IPS DF 6.9 (cell line): ENCODE data around the gene RAD51B.
"Not testable (repeated sequence)": the region's sequence is repeated elsewhere in the genome, so short reads cannot be mapped to it uniquely, and the experiment has no call there.

ENCODE experiments used
- DNase-seq: peaks from one replicate; pipeline ENCODE4 v3.0.0-alpha.2; 2013; ENCODE audit warnings: low read depth, low spot score
- H3K27ac ChIP-seq: one replicate; pipeline ENCODE4 v1.5.1; 2013; ENCODE audit warnings: low read length, control low read depth
- H3K27me3 ChIP-seq: 2 replicates; pipeline ENCODE4 v1.6.1; 2013; ENCODE audit warnings: mild to moderate bottlenecking, low read length; ENCODE audit not compliant: control insufficient read depth, insufficient read depth
- H3K36me3 ChIP-seq: 2 replicates; pipeline ENCODE4 v1.6.1; 2013; ENCODE audit warnings: low read length; ENCODE audit not compliant: control insufficient read depth, insufficient read depth
- H3K4me1 ChIP-seq: 2 replicates; pipeline ENCODE4 v1.6.1; 2013; ENCODE audit warnings: low read length; ENCODE audit not compliant: control insufficient read depth, insufficient read depth
- H3K4me3 ChIP-seq: 2 replicates; pipeline ENCODE4 v1.5.1; 2013; ENCODE audit warnings: mild to moderate bottlenecking, low read length
- H3K9me3 ChIP-seq: 2 replicates; pipeline ENCODE4 v1.6.1; 2013; ENCODE audit warnings: low read length, inconsistent platforms; ENCODE audit not compliant: control insufficient read depth, insufficient read depth
- WGBS: extraction: QIAGEN DNeasy Blood & Tissue Kit; methylation state at CpG from one replicate; pipeline ENCODE4 v1.1.7; 2013; ENCODE audit warnings: mixed read lengths, missing lambda C conversion rate; ENCODE audit not compliant: insufficient read length, insufficient coverage; 5-methylcytosine and 5-hydroxymethylcytosine counted together

Gene RAD51B

DNA sequence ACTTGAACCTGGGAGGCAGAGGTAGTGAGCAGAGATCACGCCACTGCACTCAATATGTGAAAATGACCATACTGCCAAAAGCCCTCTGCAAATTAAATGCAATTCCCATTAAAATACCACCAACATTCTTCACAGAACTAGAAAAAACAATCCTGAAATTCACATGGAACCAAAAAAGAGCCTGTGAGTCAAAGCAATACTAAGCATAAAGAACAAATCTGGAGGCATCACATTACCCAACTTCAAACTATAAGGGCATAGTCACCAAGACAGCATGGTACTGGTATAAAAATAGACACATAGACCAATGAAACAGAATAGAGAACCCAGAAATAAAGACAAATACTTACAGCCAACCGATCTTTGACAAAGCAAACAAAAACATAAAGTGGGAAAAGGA is 401.5 kb downstream of the RAD51B start:
- no CpG with 5 or more reads among the region's 2 CpGs for WGBS
- not testable (repeated sequence) for H3K9me3 ChIP-seq, H3K27me3 ChIP-seq, H3K27ac ChIP-seq, H3K4me3 ChIP-seq, H3K36me3 ChIP-seq, H3K4me1 ChIP-seq, DNase-seq

DNA sequence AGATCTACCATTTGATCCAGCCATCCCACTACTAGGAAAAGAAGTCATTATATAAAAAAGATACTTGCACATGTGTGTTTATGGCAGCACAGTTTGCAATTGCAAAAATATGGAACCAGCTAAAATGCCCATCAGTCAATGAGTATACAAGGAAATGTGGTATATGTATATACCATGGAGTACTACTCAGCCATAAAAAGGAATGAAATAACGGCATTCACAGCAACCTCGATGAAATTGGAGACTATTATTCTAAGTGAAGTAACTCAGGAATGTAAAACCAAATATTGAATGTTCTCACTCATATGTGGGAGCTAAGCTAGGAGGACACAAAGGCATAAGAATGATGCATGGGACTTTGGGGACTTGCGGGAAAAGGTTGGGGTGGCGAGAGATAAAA is 402.6 kb downstream of the RAD51B start:
- no CpG with 5 or more reads among the region's 4 CpGs for WGBS
- Histone ChIP-seq H3K36me3 (no peaks in the 10 kb centered on the region), H3K9me3 (no peaks in the 10 kb centered on the region), H3K27me3 (no peaks in the 10 kb centered on the region), H3K27ac (no peak overlapping the region), H3K4me3 (no peak overlapping the region), H3K4me1 (no peaks in the 10 kb centered on the region; the same call in 1 of the 2 replicates)
- DNase-seq, result no peak

GRCh38 chr14:68222726-68223125 is 403.1 kb downstream of the RAD51B start:
- no peak for DNase-seq
- WGBS, result no CpG with 5 or more reads among the region's 3 CpGs
- Histone ChIP-seq H3K4me3 (no peak overlapping the region), H3K4me1 (no peaks in the 10 kb centered on the region; the same call in 1 of the 2 replicates), H3K9me3 (no peaks in the 10 kb centered on the region), H3K36me3 (no peaks in the 10 kb centered on the region), H3K27me3 (no peaks in the 10 kb centered on the region), H3K27ac (no peak overlapping the region)

- Histone ChIP-seq H3K36me3 (no peaks in the 10 kb centered on the region), H3K9me3 (no peaks in the 10 kb centered on the region), H3K27me3 (no peaks in the 10 kb centered on the region), H3K27ac (no peak overlapping the region), H3K4me1 (no peaks in the 10 kb centered on the region; the same call in 1 of the 2 replicates), H3K4me3 (no peak overlapping the region)
- DNase-seq, result no peak
Observed at GRCh38 chr14:68223631-68224030, 404.1 kb downstream of the RAD51B start.

- no peak overlapping the region for H3K27ac ChIP-seq
- no CpG with 5 or more reads among the region's 2 CpGs for WGBS
- DNase-seq, result no peak
- H3K4me3 ChIP-seq, result no peak overlapping the region
- peaks cover 1% of the 10 kb centered on the region; the same call in 1 of the 2 replicates for H3K4me1 ChIP-seq
- H3K27me3 ChIP-seq, result no peaks in the 10 kb centered on the region
- no peaks in the 10 kb centered on the region for H3K9me3 ChIP-seq
- no peaks in the 10 kb centered on the region for H3K36me3 ChIP-seq
Observed at GRCh38 chr14:68225321-68225720, 405.7 kb downstream of the RAD51B start.

DNA sequence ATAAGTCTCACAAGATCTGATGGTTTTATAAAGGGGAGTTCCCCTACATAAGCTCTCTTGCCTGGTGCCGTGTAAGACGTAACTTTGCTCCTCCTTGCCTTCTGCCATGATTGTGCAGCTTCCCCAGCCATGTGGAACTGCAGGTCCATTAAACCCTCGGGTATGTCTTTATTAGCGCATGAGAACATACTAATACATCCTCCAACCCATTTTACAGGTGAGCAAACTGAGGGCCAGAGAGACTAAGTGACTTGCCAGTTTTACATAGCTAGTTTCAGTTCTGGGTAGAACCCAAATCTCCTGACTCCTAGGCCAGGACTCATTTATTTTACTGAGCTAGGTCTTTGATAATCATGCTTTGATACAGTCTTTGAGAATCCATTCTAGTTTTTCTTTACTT is 406.9 kb downstream of the RAD51B start:
- no peak for DNase-seq
- Histone ChIP-seq H3K36me3 (no peaks in the 10 kb centered on the region), H3K9me3 (no peaks in the 10 kb centered on the region), H3K4me1 (peaks cover 3% of the 10 kb centered on the region; the same call in 1 of the 2 replicates), H3K27ac (no peak overlapping the region), H3K4me3 (no peak overlapping the region), H3K27me3 (no peaks in the 10 kb centered on the region)
- WGBS, result no CpG with 5 or more reads among the region's 4 CpGs

- no peak overlapping the region for H3K27ac ChIP-seq
- no peaks in the 10 kb centered on the region for H3K36me3 ChIP-seq
- DNase-seq, result no peak
- H3K9me3 ChIP-seq, result no peaks in the 10 kb centered on the region
- no CpG with 5 or more reads among the region's 3 CpGs for WGBS
- no peaks in the 10 kb centered on the region for H3K27me3 ChIP-seq
- H3K4me1 ChIP-seq, result peaks cover 5% of the 10 kb centered on the region; the same call in 1 of the 2 replicates
- H3K4me3 ChIP-seq, result no peak overlapping the region
Observed at GRCh38 chr14:68228656-68229055, 409.1 kb downstream of the RAD51B start.

DNA sequence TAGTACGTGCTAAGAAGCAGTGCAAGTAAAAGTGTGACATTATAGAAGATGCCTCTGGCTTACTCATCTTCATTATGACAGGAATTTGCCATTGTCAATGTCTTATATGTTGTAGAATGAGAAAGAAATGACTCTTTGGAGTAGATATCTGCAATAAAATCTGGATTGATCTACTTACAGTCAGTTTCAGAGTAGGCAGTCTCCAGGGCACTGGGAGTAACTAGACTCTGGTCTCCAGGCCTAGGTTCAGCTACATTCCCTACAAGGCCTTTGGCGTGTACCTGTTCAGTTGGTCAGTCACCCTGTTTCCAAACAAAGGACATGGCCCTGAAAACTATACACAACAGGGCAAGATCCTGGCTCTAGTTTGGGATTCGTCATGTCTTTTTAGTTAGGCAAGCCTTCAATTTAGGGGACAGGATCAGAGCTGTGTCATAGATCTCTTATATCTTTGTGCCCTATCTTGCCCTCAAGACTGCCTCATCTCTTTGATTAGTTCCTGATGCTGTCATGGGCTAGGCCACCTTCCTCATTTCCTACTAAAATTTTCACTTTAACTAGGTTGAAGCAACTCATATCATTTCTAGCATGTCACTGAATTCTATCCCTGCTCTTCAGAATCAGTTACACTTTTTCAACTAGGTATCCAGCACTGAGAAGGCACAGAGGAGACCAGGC is 410.0 kb downstream of the RAD51B start:
- no peak for DNase-seq
- Histone ChIP-seq H3K36me3 (no peaks in the 10 kb centered on the region), H3K27me3 (no peaks in the 10 kb centered on the region), H3K9me3 (no peaks in the 10 kb centered on the region), H3K4me3 (no peak overlapping the region), H3K4me1 (peaks cover 5% of the 10 kb centered on the region; the same call in 1 of the 2 replicates), H3K27ac (no peak overlapping the region)
- WGBS, result no CpG with 5 or more reads among the region's 3 CpGs

DNA sequence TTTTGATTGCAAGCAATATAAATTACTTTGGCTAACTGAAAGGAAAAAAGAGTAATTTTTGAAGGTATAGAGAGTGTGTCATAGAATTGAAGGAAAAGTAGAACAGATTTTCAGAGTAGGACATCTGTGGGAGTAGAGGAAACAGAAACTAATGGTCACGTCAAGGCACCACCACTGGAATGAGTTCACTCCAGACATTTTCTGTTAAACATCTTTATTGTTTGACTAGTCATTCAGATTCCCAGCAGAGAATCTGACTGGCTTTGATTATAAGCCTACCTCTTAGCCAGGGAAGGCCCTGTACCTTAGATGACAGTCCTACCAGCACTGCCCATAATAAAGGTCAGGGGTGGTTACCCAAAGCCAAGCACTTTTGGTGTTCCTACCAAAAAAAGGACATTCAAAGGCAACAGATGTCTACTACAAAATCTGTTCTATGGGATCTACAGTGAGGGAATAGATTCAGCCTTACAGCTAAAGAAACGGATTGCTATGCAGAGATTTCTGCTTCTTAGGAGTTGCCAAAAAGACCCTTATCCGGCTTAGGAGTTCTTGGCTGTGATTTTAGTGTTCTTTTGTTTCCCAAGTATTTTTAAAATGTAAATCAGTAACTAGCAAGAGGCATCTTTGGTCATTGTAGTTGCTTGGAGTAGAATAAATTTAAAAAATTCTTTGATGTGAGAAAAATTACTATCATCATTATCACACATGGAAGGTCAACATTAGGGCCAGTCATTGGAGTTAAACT is 410.8 kb downstream of the RAD51B start:
- no peaks in the 10 kb centered on the region for H3K27me3 ChIP-seq
- H3K36me3 ChIP-seq, result no peaks in the 10 kb centered on the region
- WGBS, result no CpG with 5 or more reads among the region's 3 CpGs
- no peaks in the 10 kb centered on the region for H3K9me3 ChIP-seq
- H3K4me3 ChIP-seq, result no peak overlapping the region
- no peak for DNase-seq
- H3K4me1 ChIP-seq, result peaks cover 5% of the 10 kb centered on the region; the same call in 1 of the 2 replicates
- H3K27ac ChIP-seq, result no peak overlapping the region

DNA sequence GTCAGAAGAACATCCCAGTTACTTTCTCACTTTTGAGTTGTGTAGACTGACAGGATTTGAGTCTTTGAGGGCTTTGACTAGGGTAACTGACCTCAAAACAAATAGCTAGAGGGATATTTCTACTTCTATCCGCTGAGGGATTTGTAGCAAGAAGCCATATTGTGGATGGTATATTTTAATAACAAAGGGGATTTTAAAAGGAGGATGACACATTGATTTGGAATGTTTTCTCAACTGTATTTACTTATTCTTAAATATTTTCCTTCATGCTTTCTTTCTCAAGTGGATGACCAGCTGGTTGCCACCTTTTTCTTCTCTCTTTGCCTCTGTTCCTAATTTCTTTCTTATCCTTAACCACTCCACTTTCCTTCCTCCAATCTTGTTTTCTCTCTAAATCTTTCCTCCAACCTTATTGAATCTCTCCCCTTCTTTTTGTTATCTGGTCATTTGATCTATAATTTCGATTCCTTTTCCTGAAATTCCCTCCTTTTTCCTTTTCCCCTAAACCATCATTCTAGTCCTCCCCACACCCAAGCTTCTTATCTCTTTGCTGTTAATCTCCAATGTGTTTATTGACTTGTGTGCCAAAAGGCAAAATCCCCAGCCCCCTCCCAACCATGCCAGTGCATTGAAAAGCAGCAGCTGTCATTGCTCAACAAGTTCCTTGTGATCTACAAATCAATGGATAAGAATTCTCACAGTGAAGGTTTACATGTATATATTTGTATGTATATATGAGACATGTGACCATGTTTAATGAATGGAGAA is 411.6 kb downstream of the RAD51B start:
- no peaks in the 10 kb centered on the region for H3K9me3 ChIP-seq
- no peak for DNase-seq
- H3K4me3 ChIP-seq, result no peak overlapping the region
- H3K27ac ChIP-seq, result no peak overlapping the region
- H3K36me3 ChIP-seq, result no peaks in the 10 kb centered on the region
- WGBS, result 100% methylated on average over 1 of the region's 2 CpGs
- H3K4me1 ChIP-seq, result peaks cover 5% of the 10 kb centered on the region; the same call in 1 of the 2 replicates
- H3K27me3 ChIP-seq, result no peaks in the 10 kb centered on the region
